ENCODE results near the gene KRT82. TPM values are rescaled to one million over a fixed set of nuclear protein-coding genes. Genes with fewer than 3 reads are reported as not detected.

The KRT82 gene
- total and polyA plus RNA-seq, 2 of the 8 experiments (the other 6 are each of a cell fraction or from before 2014, with no cell fraction given) = not detected

DNA sequence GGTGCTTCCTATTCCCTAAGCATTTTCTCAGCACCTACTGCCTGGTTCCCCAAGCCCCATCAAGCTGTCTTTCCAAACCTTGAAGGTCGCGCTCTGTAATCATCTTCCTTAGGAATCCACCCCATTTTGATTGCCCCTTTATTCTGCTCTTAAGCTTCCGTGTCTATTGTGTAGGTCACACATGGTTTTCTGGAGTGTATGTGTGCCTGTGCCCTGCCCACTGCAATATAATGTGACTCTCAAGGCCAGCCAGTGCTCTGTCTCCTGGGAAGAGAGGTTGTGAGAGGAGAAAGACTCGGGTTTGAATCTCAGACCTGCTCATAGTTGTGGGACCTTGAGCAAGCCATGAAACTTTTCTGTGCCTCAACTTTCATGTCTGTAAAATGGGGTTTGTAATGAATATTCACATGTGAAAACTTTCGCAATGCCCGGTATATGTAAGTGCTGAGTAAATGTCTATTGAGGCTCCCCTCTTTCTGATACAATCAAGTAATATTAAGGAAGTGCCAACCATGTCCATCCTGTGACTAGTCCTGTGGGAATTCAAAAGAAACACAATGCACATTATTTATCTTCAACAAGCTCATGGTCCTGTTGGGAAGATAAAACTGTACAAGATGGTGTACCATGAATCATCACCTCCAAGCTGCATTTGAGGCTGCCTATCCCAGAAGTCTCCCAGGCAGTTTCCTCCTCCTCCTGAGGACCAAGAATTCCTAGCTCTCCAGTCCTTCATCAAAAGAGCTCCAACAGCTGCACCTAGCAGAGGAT lies 28.8 kb upstream of the KRT82 start:
- no peak for FAIRE-seq
- Histone ChIP-seq H2BK12ac (ENCODE audit: low read depth, low read length) (no peak overlapping the region), H3K23me2 (ENCODE audit: low read depth, low read length) (no peaks in the 10 kb centered on the region), H3K4ac (replicated peaks; ENCODE audit: insufficient read length, low read depth, low read length) (no peak overlapping the region), H3K36me3 (ENCODE audit: control insufficient read depth in 2 of 4, insufficient read depth in 4 of 4, low read length in 3 of 4) (no peaks in the 10 kb centered on the region), H2AFZ (ENCODE audit: low read length) (no peak overlapping the region), H2AK5ac (ENCODE audit: low read depth, low read length) (no peak overlapping the region), H2BK120ac (replicated peaks; ENCODE audit: low read depth, low read length) (no peak overlapping the region), H3K56ac (replicated peaks; ENCODE audit: insufficient read length, low read depth, low read length) (no peak overlapping the region), H3K4me3 (ENCODE audit: extremely low read depth in 1 of 4, insufficient read depth in 2 of 4, low read depth in 3 of 4, low read length in 4 of 4) (no peak overlapping the region), H3K79me2 (ENCODE audit: control insufficient read depth in 1 of 2, insufficient read depth in 2 of 2, low read length in 2 of 2) (no peaks in the 10 kb centered on the region), H4K20me1 (replicated peaks in 1 of 2; ENCODE audit: control insufficient read depth in 1 of 2, insufficient read depth in 2 of 2, low read length in 2 of 2) (no peaks in the 10 kb centered on the region), H3K27ac (ENCODE audit: low read depth, low read length) (no peak overlapping the region), H3K79me1 (ENCODE audit: low read depth, low read length) (no peaks in the 10 kb centered on the region), H2BK5ac (ENCODE audit: low read depth, low read length) (no peak overlapping the region), H3K9me3 (ENCODE audit: insufficient read depth in 2 of 2, low read depth in 1 of 2, low read length in 1 of 2) (no peaks in the 10 kb centered on the region), H3K18ac (ENCODE audit: extremely low read depth, low read length) (no peak overlapping the region), H3K9ac (replicated peaks in 1 of 4; ENCODE audit: extremely low read depth in 1 of 4, low read depth in 3 of 4, low read length in 3 of 4) (no peak overlapping the region), H3K4me1 (replicated peaks in 1 of 4; ENCODE audit: control insufficient read depth in 3 of 4, insufficient read depth in 4 of 4, low read length in 3 of 4) (no peaks in the 10 kb centered on the region), H4K91ac (replicated peaks; ENCODE audit: insufficient read length, low read length) (no peak overlapping the region), H3K4me2 (ENCODE audit: insufficient read depth in 1 of 2, low read depth in 2 of 2, low read length in 2 of 2) (no peak overlapping the region), H2BK15ac (ENCODE audit: low read length) (no peak overlapping the region), H3K14ac (ENCODE audit: insufficient read length) (no peak overlapping the region), H4K8ac (ENCODE audit: extremely low read depth, insufficient read depth, low read length) (no peak overlapping the region), H2BK20ac (ENCODE audit: low read length) (no peak overlapping the region), H3K23ac (ENCODE audit: insufficient read length) (no peak overlapping the region), H4K5ac (ENCODE audit: insufficient read length, low read depth, low read length) (no peak overlapping the region), H3K27me3 (replicated peaks in 1 of 4; ENCODE audit: control insufficient read depth in 3 of 4, extremely low read depth in 1 of 4, insufficient read depth in 3 of 4, low read length in 3 of 4) (no peaks in the 10 kb centered on the region; a peak in 1 of 7 replicates)
- CTCF ChIA-PET (ENCODE audit: partially characterized antibody) = interaction anchor here (0.7 to 5.3 kb wide), 7 partner anchors 12 to 127 kb away, joined by 3 to 23 read pairs (median 4); no protein-coding TSS in a partner anchor
- no peak for DNase-seq (ENCODE audit: low read depth in 1 of 2, low spot score in 2 of 2)
- POLR2A ChIA-PET (ENCODE audit: partially characterized antibody) = no interaction called here
- 93% methylated on average over 6 of the region's 6 CpGs; no CpG with 5 or more reads in 1 of the 2 experiments for WGBS, 2 experiments (ENCODE audit: extremely low coverage in 1 of 2, insufficient coverage in 1 of 2, insufficient read length in 1 of 2, insufficient replicate concordance in 2 of 2, low coverage in 1 of 2, low lambda C conversion rate in 2 of 2, missing lambda C conversion rate in 1 of 2)
- TF ChIP-seq HDAC6 (IDR thresholded peaks at IDR 0.05; ENCODE audit: low read depth, low read length) = no peak
- TF ChIP-seq GTF2F1 (IDR thresholded peaks at IDR 0.05; ENCODE audit: borderline replicate concordance, low read depth, low read length) = no peak
- TF ChIP-seq TEAD4 (IDR thresholded peaks at IDR 0.05; ENCODE audit: low read depth, low read length) = no peak
- TF ChIP-seq SP4 (IDR thresholded peaks at IDR 0.05; ENCODE audit: low read length) = no peak
- TF ChIP-seq EGR1 (IDR thresholded peaks at IDR 0.05; ENCODE audit: borderline replicate concordance, low read depth, low read length) = no peak
- no peak for TF ChIP-seq TAF1 (IDR thresholded peaks at IDR 0.05; ENCODE audit: low read depth, low read length)
- no peak for TF ChIP-seq BRCA1 (IDR thresholded peaks at IDR 0.05; ENCODE audit: low read depth, low read length)
- TF ChIP-seq, protein P1, sequence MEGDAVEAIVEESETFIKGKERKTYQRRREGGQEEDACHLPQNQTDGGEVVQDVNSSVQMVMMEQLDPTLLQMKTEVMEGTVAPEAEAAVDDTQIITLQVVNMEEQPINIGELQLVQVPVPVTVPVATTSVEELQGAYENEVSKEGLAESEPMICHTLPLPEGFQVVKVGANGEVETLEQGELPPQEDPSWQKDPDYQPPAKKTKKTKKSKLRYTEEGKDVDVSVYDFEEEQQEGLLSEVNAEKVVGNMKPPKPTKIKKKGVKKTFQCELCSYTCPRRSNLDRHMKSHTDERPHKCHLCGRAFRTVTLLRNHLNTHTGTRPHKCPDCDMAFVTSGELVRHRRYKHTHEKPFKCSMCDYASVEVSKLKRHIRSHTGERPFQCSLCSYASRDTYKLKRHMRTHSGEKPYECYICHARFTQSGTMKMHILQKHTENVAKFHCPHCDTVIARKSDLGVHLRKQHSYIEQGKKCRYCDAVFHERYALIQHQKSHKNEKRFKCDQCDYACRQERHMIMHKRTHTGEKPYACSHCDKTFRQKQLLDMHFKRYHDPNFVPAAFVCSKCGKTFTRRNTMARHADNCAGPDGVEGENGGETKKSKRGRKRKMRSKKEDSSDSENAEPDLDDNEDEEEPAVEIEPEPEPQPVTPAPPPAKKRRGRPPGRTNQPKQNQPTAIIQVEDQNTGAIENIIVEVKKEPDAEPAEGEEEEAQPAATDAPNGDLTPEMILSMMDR (IDR thresholded peaks at IDR 0.05; ENCODE audit: control extremely low read depth in 1 of 3, insufficient read depth in 1 of 3, low read depth in 1 of 3, low read length in 3 of 3) = no peak
- no peak for TF ChIP-seq YY1 (IDR thresholded peaks at IDR 0.05; ENCODE audit: low read depth, low read length)
- no peak for TF ChIP-seq SP1 (IDR thresholded peaks at IDR 0.05; ENCODE audit: low read depth, low read length)
- no peak for TF ChIP-seq POU5F1 (IDR thresholded peaks at IDR 0.05; ENCODE audit: low read depth, low read length)
